Upper lobe of left lung (tissue), 6 donors: ENCODE measurements around the gene VAV2. TPM values are rescaled to one million over a fixed set of nuclear protein-coding genes. Genes with fewer than 3 reads are reported as not detected.
A peak's percentile ranks its signal among the peaks of the same experiment; 100 is the strongest.

Experiments
- ATAC-seq, 2 donors: fragments of 200-7000 bp; cut with Tn5 transposase; one replicate each; pipeline ENCODE4 v1.9.1; 2022; ENCODE audit warnings: mild to moderate bottlenecking in 2 of 2, moderate library complexity in 2 of 2; ENCODE audit not compliant: low FRiP score in 2 of 2
- DNase-seq, 2 donors: peaks; one replicate each; pipeline ENCODE4 v3.0.0-alpha.2; 2019 to 2020
- H3K27ac ChIP-seq, 4 donors: fragments of 200-600 bp; sonication (generic); one replicate each; pipeline ENCODE4 v1.5.1; 2016 to 2019
- H3K27me3 ChIP-seq, 4 donors: fragments of 200-600 bp; sonication (generic); one replicate each; pipeline ENCODE4 v1.5.1; 2017 to 2019
- H3K36me3 ChIP-seq, 4 donors: fragments of 200-600 bp; sonication (generic); one replicate each; pipeline ENCODE4 v1.5.1; 2016 to 2019
- H3K4me1 ChIP-seq, 4 donors: fragments of 200-600 bp; sonication (generic); one replicate each; pipeline ENCODE4 v1.5.1; 2018 to 2019
- H3K4me3 ChIP-seq, 4 donors: fragments of 200-600 bp; sonication (generic); one replicate each; pipeline ENCODE4 v1.5.1; 2017 to 2019; ENCODE audit warnings: mild to moderate bottlenecking in 2 of 4, moderate library complexity in 1 of 4
- H3K9me3 ChIP-seq, 4 donors: fragments of 200-600 bp; sonication (generic); one replicate each; pipeline ENCODE4 v1.5.1; 2018 to 2019
- EP300 ChIP-seq, 4 donors: sonication (generic); formaldehyde crosslinking; IDR thresholded peaks; one replicate each; pipeline ENCODE4 v1.5.1; 2017; ENCODE audit warnings: antibody characterized with exemption in 4 of 4, control low read depth in 2 of 4
- POLR2A ChIP-seq, 4 donors: fragments of 450-650 bp; IDR thresholded peaks; one replicate each; pipeline ENCODE4 v1.5.1; 2016 to 2017; ENCODE audit warnings: antibody characterized with exemption in 4 of 4, mild to moderate bottlenecking in 2 of 4
- POLR2AphosphoS5 ChIP-seq, 2 donors: sonication (generic); formaldehyde crosslinking; IDR thresholded peaks; one replicate each; pipeline ENCODE4 v1.5.1; 2017; ENCODE audit warnings: antibody characterized with exemption in 2 of 2
- WGBS, 2 donors: methylation state at CpG; one replicate each; pipeline ENCODE4 v1.1.5; 2017 to 2018; 5-methylcytosine and 5-hydroxymethylcytosine counted together
- total RNA-seq, 6 donors: library from RNA; depleted of rRNA in 4 of 6; stranded (reverse); fragments of >200 nt in 4 of 6; gene quantifications; one replicate each; pipeline versions ENCODE4 v1.1.0 to v1.2.1, GENCODE V29; 2016 to 2021
- TF ChIP-seq, protein P1 (sequence below), 6 experiments: fragments of 450-650 bp in 4 of 6; fragments of 200-600 bp in 2 of 6; sonication (generic) in 2 of 6; IDR thresholded peaks; one replicate each; pipeline ENCODE4 v1.5.1; 2016 to 2019; ENCODE audit warnings: antibody characterized with exemption in 6 of 6
- donor health status: DM: no; HTN: no; CAD: no; lungs with moderate emphysema.
- donor health status: DM: no; HTN: yes; CAD: no; lungs with severe emphysema.

VAV2 gene
- total RNA-seq, 6 donors from 2014 or later, result 12.0 to 38.8 (median 22.0) TPM

DNA sequence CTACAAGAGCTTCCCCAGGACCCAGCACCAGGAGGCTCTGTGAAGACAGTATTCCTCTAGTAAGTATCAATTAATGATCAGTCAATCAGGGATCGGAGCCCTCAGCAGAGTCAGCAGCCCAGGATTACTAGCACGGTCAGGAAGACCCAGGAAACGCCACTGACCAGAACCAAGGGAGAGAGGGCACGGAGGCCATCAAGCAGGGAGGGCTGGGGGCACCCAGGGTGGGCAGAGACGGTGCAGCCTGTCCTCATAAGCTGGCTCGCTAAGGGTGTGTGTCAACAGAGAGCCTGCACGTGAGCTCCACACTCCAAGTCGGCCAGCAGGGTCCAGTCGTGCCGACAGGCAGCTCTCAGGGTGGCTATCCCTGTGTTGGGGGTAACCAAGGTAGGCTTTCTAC is 29.0 kb downstream of the VAV2 start:
- H3K9me3 ChIP-seq, result peaks cover 0 to 10% (median 2%) of the 10 kb centered on the region in 4 donors
- no peaks in the 10 kb centered on the region for H3K27me3 ChIP-seq
- H3K36me3 ChIP-seq, result no peaks in the 10 kb centered on the region
- WGBS, 2 donors, result 71 to 95% methylated on average over 5 to 10 of the region's 10 CpGs
- DNase-seq (no peak), ATAC-seq (no peak)
- no peak overlapping the region for H3K4me3 ChIP-seq
- no peak overlapping the region for H3K27ac ChIP-seq
- TF ChIP-seq, protein P1, sequence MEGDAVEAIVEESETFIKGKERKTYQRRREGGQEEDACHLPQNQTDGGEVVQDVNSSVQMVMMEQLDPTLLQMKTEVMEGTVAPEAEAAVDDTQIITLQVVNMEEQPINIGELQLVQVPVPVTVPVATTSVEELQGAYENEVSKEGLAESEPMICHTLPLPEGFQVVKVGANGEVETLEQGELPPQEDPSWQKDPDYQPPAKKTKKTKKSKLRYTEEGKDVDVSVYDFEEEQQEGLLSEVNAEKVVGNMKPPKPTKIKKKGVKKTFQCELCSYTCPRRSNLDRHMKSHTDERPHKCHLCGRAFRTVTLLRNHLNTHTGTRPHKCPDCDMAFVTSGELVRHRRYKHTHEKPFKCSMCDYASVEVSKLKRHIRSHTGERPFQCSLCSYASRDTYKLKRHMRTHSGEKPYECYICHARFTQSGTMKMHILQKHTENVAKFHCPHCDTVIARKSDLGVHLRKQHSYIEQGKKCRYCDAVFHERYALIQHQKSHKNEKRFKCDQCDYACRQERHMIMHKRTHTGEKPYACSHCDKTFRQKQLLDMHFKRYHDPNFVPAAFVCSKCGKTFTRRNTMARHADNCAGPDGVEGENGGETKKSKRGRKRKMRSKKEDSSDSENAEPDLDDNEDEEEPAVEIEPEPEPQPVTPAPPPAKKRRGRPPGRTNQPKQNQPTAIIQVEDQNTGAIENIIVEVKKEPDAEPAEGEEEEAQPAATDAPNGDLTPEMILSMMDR (IDR thresholded peaks at IDR 0.05), result no peak
- TF ChIP-seq EP300 (IDR thresholded peaks at IDR 0.05), result no peak
- no peak for TF ChIP-seq POLR2AphosphoS5 (IDR thresholded peaks at IDR 0.05)
- no peak for TF ChIP-seq POLR2A (IDR thresholded peaks at IDR 0.05)
- peaks cover 29 to 32% (median 30%) of the 10 kb centered on the region in 4 donors for H3K4me1 ChIP-seq

DNA sequence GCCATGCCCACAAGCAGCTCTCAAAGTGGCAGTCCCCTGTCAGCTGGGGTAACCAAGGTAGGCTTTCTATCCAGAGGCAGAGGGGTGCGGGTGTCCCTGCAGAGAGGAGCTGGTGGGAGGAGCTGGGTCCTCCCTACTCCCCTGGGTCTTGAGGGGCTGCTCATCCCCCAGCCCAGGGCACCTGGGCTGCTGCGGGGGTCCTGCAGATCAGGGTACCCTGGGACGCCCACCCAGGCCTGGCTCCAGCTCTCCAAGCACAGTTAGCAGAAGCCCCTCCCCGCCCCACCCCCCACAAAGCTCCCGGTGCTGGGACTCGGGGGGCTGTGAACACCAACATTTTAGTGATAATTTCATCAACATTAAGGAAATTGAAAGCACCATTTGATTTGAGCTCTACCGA is 29.8 kb downstream of the VAV2 start:
- Histone ChIP-seq H3K4me3 (no peak overlapping the region), H3K27ac (peak overlapping the region in 1 of 4 donors; percentile 19), H3K27me3 (no peaks in the 10 kb centered on the region), H3K36me3 (no peaks in the 10 kb centered on the region), H3K4me1 (peaks cover 32 to 36% (median 33%) of the 10 kb centered on the region in 4 donors), H3K9me3 (peaks cover 0 to 10% (median 2%) of the 10 kb centered on the region in 4 donors)
- no peak for ATAC-seq
- 72 to 84% methylated on average over 3 to 7 of the region's 7 CpGs for WGBS, 2 donors
- TF ChIP-seq, protein P1 (IDR thresholded peaks at IDR 0.05), result no peak
- no peak for TF ChIP-seq POLR2A (IDR thresholded peaks at IDR 0.05)
- TF ChIP-seq POLR2AphosphoS5 (IDR thresholded peaks at IDR 0.05), result no peak
- no peak for TF ChIP-seq EP300 (IDR thresholded peaks at IDR 0.05)
- no peak for DNase-seq

DNA sequence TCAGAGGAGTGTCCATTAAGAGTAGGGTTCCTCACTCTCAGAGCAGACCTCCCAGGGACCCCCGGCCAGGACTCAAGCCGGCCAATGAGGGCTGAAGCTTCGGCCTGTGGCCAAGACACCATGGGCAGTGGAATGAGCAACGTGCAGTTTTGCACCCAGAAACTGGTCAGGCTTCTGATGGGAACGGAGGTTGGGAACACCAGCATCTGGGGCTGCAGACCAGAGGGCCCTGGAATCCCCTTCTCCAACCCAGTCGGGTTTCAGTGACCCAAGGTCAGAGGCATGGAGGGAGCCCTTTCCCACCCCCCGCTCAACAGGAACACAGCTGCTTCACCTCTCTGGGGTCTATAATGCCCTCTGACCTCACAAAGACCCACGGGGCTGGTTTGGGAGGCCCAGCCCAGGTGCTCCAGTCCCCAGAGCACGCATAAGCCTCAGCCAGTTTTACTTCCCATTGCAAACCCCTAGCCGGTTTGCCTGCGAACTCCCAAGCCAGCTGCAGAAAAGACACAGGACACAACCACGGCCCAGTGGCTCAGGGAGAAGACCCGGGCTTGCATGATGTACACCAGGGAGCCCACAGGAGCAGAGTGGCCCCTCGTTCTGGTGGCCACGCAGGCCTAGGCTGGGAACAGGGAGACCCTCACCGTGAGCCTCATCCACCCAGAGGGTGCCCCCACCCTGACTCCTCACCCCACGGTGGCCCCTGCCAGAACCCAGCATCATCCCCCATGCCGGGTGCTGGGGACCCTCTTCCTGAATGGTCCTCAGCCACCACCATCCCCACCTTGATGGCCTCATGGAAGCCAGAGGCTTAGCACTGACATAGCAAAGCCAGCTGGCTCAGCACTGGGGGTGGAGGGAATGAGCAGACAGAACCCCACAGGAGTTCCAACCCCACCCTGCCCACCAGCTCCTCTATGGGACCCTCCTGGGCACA is 30.6 kb downstream of the VAV2 start:
- Histone ChIP-seq H3K4me1 (peaks cover 41 to 44% (median 41%) of the 10 kb centered on the region in 4 donors), H3K9me3 (peaks cover 0 to 10% (median 2%) of the 10 kb centered on the region in 4 donors), H3K36me3 (no peaks in the 10 kb centered on the region), H3K27me3 (no peaks in the 10 kb centered on the region), H3K27ac (peak overlapping the region in 3 of 4 donors; percentile 42 to 67 (median 67)), H3K4me3 (no peak overlapping the region)
- ATAC-seq (no peak), DNase-seq (peak in 1 of 2 donors; percentile 46)
- TF ChIP-seq, protein P1 (IDR thresholded peaks at IDR 0.05), result no peak
- no peak for TF ChIP-seq POLR2AphosphoS5 (IDR thresholded peaks at IDR 0.05)
- no peak for TF ChIP-seq POLR2A (IDR thresholded peaks at IDR 0.05)
- no peak for TF ChIP-seq EP300 (IDR thresholded peaks at IDR 0.05)
- 90 to 94% methylated on average over 11 to 17 of the region's 18 CpGs for WGBS, 2 donors

- Histone ChIP-seq H3K4me3 (no peak overlapping the region), H3K27me3 (no peaks in the 10 kb centered on the region), H3K9me3 (peaks cover 0 to 10% (median 2%) of the 10 kb centered on the region in 4 donors), H3K36me3 (no peaks in the 10 kb centered on the region), H3K4me1 (peaks cover 49 to 52% (median 50%) of the 10 kb centered on the region in 4 donors), H3K27ac (peak overlapping the region; percentile 30 to 67 (median 54))
- TF ChIP-seq POLR2A (IDR thresholded peaks at IDR 0.05), result no peak
- no peak for TF ChIP-seq POLR2AphosphoS5 (IDR thresholded peaks at IDR 0.05)
- peak in 1 of 4 donors; percentile 31 for TF ChIP-seq EP300 (IDR thresholded peaks at IDR 0.05)
- TF ChIP-seq, protein P1 (IDR thresholded peaks at IDR 0.05), result peak in 4 of 6 experiments; percentile 29 to 61 (median 32)
- ATAC-seq (peak; percentile 54 to 78), DNase-seq (peak; percentile 70 to 78)
- WGBS, 2 donors, result 61 to 65% methylated on average over 19 to 21 of the region's 21 CpGs
These were observed 31.5 kb downstream of the VAV2 start for GRCh38 chr9:133960568-133961129.
